Sigmoid colon (tissue), 4 donors: Measurements from ENCODE around the gene OLIG1.

Experiments used
- CTCF ChIP-seq, 4 experiments: fragments of 450-650 bp in 3 of 4; fragments of 200-600 bp in 1 of 4; IDR thresholded peaks; one replicate each; pipeline ENCODE4 v1.5.1; 2016 to 2019; ENCODE audit warnings: antibody characterized with exemption in 4 of 4, mild to moderate bottlenecking in 3 of 4, moderate library complexity in 2 of 4
- POLR2A ChIP-seq, 2 donors: fragments of 450-650 bp; IDR thresholded peaks; one replicate each; pipeline ENCODE4 v1.6.1; 2016; ENCODE audit warnings: antibody characterized with exemption in 2 of 2, mild to moderate bottlenecking in 2 of 2, moderate library complexity in 2 of 2
- POLR2AphosphoS5 ChIP-seq, 4 donors: sonication (generic); formaldehyde crosslinking; IDR thresholded peaks; one replicate each; pipeline ENCODE4 v1.6.1; 2017; ENCODE audit warnings: antibody characterized with exemption in 4 of 4

GRCh38 chr21:33112151-33112550, 42.2 kb downstream of the OLIG1 start:
- TF ChIP-seq CTCF (IDR thresholded peaks at IDR 0.05) (no peak), POLR2A (IDR thresholded peaks at IDR 0.05) (no peak), POLR2AphosphoS5 (IDR thresholded peaks at IDR 0.05) (no peak)
